HG02840 (cell line): ENCODE data around the gene ZBED6.
"Not testable (repeated sequence)": the region's sequence is repeated elsewhere in the genome, so short reads cannot be mapped to it uniquely, and the experiment has no call there.

ENCODE experiments used
- ATAC-seq: cut with Tn5 transposase; IDR thresholded peaks from one replicate; pipeline ENCODE4 v1.9.1; 2021; ENCODE audit warnings: mild to moderate bottlenecking, moderate library complexity, moderate number of reproducible peaks; ENCODE audit not compliant: unreplicated experiment, low FRiP score

ZBED6 gene, protein sequence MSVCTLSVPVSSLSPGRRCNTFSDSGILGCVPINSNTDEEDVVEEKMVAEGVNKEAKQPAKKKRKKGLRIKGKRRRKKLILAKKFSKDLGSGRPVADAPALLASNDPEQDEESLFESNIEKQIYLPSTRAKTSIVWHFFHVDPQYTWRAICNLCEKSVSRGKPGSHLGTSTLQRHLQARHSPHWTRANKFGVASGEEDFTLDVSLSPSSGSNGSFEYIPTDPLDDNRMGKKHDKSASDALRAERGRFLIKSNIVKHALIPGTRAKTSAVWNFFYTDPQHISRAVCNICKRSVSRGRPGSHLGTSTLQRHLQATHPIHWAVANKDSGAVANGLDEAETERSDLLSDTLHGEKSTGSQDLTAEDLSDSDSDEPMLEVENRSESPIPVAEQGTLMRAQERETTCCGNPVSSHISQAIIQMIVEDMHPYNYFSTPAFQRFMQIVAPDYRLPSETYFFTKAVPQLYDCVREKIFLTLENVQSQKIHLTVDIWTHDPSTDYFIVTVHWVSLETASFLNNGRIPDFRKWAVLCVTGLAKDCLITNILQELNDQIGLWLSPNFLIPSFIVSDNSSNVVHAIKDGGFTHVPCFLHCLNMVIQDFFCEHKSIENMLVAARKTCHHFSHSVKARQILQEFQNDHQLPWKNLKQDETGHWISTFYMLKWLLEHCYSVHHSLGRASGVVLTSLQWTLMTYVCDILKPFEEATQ (N-terminal part only)

DNA sequence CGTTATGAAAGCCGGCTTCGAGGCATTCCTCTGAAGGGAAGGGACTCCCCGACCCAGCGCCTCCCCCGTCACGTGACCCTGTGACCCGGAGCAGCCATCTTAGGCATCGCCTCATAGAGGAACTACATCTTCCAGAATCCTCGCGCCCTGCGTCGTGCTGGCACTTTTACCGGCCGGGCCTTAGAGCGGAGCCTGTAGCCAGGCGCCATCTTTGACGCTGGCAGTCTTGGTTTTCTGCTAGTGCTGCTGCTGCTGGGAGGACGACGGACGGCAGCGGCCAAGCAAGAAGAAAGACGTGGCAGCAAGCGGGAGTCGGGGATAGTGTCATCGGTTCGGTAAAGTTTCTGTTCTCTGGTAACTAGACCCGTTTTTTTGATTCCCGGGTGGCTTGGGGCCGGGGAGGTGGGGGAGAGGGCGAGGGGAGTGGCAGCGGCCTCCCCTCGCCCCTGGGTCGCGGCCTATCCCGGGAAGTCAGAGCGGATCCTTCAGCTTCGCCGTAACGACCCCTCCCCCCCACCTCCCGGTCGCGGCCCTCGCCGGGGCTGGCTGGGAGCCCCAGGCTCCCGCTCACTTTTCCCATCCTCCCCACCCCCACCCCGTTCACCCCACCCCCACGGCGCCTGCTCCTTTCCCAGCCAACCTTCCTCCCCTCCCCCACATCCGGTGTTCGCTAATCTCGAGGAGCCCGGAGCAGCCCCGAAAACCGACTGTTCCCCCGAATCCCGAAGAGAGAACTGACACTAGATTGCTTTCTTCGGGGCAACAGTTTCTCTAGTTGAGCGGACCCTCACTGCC, at the start of gene ZBED6, which contains the start of gene ZC3H11A:
TSS of gene ZBED6 (plus strand) at position 183 of the 795 bp plus-strand sequence. CDS start 1,900 bp downstream, outside the sequence.
TSS of gene ZC3H11A (plus strand) at position 183 of the 795 bp plus-strand sequence. CDS start 21,448 bp downstream, outside the sequence.
- ATAC-seq = peak; percentile 98

DNA sequence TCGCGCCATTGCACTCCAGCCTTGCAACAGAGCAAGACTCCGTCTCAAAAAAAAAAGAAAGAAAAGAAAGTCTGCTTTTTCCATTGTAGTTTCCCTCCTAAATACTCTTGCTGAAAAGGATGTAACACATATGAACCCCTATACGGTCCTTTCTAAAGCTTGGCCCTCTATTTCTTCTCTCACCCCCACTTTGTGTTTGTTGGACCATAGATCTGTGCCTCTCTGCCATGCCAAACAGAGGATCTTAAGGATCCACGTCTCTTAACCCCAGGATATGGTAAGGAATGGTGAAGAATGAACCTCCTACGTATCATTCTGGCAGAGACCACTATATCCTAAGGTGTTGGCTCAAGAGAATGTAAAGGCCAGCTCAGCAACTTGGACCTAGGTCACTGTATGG, 49.1 kb upstream of the ZBED6 start:
- ATAC-seq = no peak

DNA sequence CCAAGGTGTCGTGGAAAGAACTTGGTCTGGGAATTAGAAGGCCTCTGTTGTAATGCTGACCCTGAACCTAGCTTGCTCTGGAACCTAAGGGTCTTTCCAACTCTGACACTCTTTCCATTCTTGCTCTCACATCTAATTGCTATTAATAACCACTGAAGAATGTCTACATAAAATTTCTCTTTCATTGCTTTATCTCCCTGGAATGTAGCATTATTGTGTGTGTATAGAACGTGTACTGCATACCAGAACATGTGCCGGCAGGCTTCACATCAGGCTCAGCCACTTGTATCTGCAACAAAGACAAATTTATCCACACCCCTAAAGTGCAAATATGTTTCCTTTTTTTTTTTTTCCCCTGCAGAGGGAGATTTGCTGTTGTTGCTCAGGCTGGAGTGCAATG, 44.4 kb upstream of the ZBED6 start:
- no peak for ATAC-seq

DNA sequence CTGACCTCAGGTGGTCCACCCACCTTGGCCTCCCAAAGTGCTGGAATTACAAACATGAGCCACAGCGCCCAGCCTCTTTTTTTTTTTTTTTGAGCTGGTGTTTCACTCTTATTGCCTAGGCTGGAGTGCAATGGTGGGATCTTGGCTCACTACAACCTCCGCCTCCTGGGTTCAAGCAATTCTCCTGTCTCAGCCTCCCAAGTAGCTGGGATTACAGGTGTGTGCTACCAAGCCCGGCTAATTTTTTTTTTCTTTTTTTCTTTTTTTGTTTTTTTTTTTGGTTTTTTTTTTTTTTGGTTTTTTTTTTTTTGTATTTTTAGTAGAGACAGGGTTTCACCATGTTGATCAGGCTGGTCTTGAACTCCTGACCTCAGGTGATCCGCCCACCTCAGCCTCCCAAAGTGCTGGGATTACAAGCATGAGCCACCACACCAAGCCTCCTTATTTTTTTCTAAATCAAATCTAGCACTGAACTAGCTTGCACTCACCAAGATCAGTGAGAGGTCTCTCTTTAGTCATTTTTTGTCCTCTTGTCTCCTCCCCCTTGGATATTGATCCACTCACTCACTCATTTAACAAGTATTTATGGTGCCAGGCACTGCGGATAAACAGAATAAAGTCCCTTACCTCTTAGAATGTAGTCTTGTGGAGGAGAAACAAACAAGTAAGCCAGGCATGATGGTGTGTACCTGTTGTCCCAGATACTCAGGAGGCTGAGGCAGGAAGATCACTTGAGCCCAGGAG, 43.6 kb upstream of the ZBED6 start:
- not testable (repeated sequence) for ATAC-seq

DNA sequence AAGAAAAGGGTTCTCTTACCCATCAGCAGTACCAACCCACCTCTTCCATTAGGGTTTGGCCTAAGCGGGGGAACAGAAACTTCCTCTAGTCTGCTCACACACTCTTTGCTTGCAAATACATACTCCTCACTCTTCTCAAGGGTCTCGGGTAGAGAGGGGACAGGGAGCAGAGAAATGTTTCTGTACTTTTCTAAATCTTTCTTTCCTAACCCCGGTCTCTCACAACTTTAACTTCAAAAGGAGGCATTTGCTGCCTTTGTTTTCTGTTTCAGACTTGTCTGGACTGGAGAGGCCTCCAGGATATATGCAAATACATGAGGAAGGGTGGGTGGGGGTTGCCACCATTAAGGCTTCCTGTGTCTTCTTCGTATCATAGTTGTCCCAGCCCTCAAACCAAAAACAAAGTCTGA, 41.0 kb upstream of the ZBED6 start:
- peak; percentile 53 for ATAC-seq

DNA sequence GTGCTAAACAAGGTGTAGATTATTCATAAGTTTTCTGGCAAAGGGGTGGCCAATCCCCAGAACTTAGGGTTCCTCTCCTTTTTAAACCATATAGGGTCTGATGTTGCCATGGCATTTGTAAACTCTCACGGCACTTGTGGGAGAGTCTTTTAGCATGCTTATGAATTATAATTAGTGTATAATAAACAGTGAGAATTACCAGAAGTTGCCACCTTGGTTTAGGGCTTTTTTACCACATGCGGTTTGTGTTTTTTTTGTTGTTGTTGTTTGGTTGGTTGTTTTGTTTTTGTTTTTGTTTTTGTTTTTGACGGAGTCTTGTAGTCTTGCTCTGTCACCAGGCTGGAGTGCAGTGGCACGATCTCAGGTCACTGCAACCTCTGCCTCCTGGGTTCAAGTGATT, 39.4 kb upstream of the ZBED6 start:
- ATAC-seq = no peak

DNA sequence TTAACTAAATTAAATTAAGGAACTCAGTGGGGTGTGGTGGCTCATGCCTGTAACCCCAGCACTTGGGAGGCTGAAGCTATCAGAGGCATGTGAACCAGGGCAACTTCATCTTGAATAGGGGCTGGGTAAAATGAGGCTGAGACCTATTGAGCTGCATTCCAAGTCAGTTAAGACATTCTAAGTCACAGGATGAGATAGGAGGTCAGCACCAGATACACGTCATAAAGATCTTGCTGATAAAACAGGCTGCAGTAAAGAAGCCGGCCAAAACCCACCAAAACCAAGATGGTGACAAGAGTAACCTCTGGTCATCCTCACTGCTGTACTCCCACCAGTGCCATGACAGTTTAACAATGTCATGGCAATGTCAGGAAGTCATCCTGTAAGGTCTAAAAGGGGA, 36.7 kb upstream of the ZBED6 start:
- not testable (repeated sequence) for ATAC-seq

DNA sequence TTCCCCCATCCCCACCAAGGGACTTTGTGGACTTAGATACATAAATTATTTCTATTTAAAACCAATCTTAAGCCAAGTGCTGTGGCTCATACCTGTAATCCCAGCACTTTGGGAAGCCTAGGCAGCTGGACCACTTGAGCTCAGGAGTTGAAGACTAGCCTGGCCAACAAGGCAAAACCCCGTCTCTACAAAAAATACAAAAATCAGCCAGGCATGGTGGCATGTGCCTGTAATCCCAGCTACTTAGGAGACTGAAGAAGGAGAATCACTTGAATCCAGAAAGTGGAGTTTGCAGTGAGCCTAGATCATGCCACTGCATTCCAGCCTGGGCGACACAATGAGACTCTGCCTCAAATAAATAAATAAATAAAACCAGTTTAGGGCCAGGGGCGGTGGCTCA, 34.9 kb upstream of the ZBED6 start:
- ATAC-seq = no peak

DNA sequence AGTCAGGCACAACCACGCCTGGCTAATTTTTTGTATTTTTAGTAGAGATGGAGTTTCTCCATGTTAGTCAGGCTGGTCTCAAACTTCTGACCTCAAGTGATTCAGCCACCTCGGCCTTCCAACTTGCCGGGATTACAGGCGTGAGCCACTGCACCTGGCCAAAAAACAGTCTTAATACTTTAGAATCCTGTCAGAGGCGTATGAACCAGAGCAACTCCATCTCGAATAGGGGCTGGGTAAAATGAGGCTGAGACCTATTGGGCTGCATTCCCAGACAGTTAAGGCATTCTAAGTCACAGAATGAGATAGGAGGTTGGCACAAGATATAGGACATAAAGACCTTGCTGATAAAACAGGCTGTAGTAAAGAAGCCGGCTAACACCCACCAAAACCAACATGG, 33.5 kb upstream of the ZBED6 start:
- not testable (repeated sequence) for ATAC-seq

DNA sequence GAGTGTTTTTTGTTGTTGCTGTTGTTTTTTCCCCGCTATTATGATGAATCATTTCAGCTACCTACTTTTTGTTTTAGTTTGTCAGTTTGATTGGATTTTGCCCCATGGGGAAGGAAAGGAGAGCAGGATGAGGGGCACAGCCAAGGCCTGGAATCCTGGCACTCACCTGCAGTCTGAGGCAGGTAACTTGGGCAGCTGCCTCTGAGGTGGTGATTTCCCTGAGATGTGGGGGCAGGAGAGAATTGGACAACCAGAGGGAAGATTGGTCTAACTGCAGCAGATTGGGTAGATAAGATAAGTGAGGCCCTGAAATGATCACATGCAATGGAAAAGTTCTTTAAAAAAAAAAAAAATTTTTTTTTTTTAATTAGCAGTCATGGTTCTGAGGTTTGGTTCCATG, 31.9 kb upstream of the ZBED6 start:
- no peak for ATAC-seq

DNA sequence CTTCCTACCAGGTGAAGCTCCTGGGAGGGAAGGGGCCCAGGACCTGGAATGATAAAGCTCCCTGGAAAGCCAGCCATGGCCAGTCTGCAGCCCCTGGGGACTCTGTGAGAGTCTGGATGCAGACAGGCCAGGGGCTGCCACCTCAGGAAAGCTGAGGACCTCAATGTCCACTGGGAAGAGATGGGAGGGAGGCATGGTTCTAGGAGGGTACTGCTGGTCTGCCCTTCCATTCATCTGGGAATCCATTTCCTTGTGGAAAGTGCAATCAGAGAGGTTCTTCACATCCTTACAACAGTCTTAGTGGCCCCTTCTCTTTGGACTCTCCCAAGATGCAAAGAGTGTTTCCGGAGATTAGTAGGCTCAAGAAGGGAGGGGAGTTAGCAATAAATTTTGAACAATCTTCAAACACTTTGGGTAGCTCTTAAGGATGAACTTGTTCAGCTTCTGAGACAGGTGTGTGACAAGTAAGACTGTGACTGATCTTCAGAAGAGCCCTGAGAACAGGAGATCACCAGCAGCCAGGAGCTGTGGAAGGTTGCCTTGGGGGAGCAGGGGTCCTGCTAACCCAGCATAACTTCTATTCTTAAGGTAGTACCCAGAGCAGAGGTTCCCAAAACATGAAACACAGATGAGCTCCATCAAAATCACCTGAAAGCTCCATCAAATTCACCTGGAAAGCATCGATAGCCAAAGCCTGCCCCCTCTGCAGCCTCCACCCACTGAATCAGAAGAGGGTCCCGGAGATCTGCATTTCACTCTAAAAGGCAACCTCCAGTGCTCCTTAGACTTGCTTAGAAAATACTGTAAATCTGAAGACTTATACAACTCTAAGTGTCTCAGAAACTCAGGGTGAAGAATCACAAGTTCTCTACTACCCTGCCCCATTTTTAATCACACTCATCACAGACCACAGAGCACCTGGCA, 31.1 kb upstream of the ZBED6 start:
- ATAC-seq = peak; percentile 20

DNA sequence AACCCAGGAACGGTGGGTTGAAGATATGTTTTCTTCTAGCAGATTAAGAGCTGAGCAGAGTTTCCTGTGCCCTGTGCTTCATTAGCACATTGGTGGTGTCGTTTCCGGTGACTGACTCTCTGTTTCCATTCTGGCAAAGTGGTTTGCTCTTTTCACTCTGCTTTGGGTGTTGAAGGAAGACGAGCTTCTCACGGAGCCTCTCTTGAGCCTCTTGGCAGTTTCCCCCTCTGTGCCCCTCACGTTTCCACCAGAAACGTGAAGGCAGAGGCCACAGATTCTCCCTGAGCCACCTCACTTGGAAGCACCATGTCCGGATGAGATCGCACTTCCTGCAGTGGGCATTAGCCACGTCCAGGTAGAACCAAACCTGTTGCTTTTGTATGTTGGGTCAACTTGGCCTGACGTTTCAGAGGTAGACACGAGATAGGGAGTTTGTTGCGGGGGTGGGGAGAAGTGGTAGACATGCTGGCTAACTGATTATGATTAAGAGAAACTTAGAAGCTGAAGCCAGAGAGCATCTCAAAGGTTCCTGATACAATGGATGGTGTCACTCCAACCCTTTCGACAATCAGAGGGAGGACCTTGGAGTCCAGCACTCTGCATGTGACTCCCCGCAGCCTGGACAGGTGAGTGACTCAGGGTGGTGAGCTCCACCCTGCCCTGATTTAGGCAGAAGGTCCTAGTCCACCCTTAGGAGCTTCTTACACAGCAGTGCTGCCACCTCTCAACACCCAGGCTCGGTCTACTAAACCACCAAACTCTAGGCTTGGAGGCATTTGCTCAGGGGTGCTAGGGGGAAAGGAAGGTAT, 30.2 kb upstream of the ZBED6 start, which contains the start of gene LAX1:
TSS of gene LAX1 (plus strand) at position 155 of the 809 bp plus-strand sequence. CDS start at position 538, 383 bp downstream.
- ATAC-seq = peak; percentile 73

DNA sequence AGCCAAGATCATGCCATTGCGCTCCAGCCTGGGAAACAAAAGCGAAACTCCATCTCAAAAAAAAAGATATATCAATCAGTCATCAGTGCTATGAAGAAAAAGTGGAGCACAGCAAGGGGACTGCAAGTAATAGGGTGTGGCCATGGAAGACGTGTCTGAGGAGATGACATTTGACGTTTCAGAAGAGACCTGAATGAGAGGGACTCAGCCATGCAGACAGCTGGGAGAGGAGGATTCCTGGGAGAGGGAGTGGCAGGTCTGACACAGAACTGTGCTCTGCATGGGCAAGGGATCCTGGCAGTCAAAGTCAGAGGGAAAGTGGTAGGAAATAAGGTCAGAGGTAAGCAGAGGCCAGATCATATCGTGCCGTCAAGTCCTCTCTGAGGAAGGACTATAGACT, 27.2 kb upstream of the ZBED6 start:
- ATAC-seq = no peak

DNA sequence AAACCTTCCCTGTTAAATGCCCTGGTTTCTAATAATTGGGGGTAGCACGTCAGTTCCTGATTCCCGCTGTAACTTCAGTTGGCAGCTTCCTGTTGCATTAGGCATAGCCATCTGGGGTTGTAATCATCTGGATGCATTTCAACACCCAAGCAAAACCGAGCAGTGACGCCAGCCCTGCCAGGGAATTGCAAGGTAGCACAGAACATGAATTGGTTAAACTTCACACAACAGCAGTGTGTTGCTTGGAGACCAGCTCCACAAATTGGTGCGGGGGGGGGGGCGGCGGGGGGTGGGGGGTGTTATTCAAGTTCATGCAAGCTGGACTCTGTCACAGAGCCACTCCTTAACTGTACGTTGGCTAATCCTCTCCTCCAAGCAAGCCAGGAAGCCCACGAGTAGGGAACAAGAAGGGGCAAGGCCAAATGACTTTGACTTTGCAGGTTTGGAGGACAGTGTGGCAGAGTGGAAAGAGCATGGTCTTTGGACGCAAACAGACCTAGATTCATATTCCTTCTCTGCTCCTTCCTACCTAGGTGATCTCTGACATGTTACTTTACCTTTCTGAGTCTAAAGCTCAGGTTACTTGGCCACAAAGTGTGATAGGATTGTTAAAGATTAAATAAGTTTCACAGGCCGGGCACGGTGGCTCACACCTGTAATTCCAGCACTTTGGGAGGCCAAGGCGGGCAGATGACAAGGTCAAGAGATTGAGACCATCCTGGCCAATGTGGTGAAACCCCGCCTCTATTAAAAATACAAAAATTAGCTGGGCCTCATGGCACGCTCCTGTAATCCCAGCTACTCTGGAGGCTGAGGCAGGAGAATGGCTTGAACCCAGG, 25.7 kb upstream of the ZBED6 start:
- no peak for ATAC-seq

DNA sequence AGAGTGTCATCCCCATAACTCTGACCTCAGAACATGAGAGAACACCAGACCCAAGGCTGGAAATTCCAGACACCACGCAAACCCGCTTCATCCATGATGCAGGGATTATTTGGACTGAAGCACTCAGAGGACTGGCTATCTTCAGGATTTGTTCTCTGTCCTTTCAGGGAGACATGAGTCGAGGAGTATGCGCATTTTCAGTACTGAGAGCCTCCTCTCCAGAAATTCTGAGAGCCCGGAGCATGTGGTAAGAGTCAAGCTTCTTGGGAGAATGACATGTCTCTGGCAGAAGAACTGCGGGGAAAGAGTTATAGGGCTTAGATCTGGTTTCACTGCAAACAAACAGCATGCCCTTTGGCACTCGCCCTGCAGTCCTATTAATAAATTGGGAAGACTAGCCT, 23.5 kb upstream of the ZBED6 start:
- no peak for ATAC-seq

DNA sequence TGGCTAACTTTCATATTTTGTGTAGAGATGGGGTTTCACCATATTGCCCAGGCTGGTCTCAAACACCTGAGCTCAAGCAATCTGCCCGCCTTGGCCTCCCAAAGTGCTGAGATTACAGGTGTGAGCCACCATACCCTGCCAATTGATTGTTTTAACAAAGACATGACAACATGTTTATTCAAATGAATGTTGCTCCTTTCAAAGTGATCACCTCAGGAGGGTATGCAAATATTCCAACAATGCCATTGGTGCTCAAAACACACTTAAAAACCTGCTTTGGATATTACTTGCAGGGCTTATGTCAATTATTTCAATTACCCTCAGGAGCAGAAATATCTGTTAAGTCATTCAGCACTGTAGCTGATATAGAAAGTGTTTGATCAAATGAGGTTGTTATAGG, 22.6 kb upstream of the ZBED6 start:
- ATAC-seq = no peak

DNA sequence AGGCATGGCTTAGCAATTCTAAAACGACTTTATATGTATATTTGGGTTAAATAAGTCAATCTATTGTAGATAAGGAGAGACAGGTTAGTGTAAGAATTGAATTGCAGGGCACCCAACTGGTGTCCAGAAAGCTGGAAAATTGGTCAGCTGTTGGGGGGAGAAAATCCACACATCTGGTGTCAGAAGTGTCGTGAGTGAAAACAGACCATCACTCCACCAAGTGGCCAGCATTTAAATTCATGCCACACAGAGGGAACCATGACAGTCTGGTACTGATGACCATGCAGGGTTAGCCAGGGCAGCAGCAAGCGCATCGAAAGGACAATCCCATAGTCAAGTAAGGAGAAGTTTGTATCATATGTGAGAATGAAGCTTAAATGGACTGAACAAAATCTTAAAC, 18.8 kb upstream of the ZBED6 start:
- ATAC-seq = no peak
